Effector CD8-positive, alpha-beta T cell (primary cell): ENCODE data around the gene NDUFB11.

ENCODE experiments used
- DNase-seq: peaks from one replicate; lab custom pipeline; 2025; lab: John Stamatoyannopoulos, UW

Gene NDUFB11

GRCh38 chrX:47174846-47175587, 30.5 kb upstream of the NDUFB11 start:
- DNase-seq = no peak

GRCh38 chrX:47174376-47174775, 29.9 kb upstream of the NDUFB11 start:
- no peak for DNase-seq

- no peak for DNase-seq
Observed at GRCh38 chrX:47172971-47173792, 28.7 kb upstream of the NDUFB11 start.

- no peak for DNase-seq
Observed at GRCh38 chrX:47172549-47172948, 28.0 kb upstream of the NDUFB11 start.

GRCh38 chrX:47171996-47172395, 27.5 kb upstream of the NDUFB11 start:
- DNase-seq = no peak

GRCh38 chrX:47170861-47171692, 26.6 kb upstream of the NDUFB11 start:
- DNase-seq = no peak

- DNase-seq = no peak
Observed at GRCh38 chrX:47169726-47170515, 25.4 kb upstream of the NDUFB11 start.

GRCh38 chrX:47169273-47169672, 24.8 kb upstream of the NDUFB11 start:
- no peak for DNase-seq

- DNase-seq = no peak
Observed at GRCh38 chrX:47168495-47169073, 24.1 kb upstream of the NDUFB11 start.

- no peak for DNase-seq
Observed at GRCh38 chrX:47166126-47166525, 21.6 kb upstream of the NDUFB11 start.

GRCh38 chrX:47164420-47164819, 19.9 kb upstream of the NDUFB11 start:
- DNase-seq = no peak

GRCh38 chrX:47162927-47163583, 18.6 kb upstream of the NDUFB11 start:
- no peak for DNase-seq

- no peak for DNase-seq
Observed at GRCh38 chrX:47160781-47161180, 16.3 kb upstream of the NDUFB11 start.

- DNase-seq = no peak
Observed at GRCh38 chrX:47158781-47159180, 14.3 kb upstream of the NDUFB11 start.

GRCh38 chrX:47158131-47158530, 13.6 kb upstream of the NDUFB11 start:
- no peak for DNase-seq

GRCh38 chrX:47156611-47157520, 12.4 kb upstream of the NDUFB11 start:
- no peak for DNase-seq

GRCh38 chrX:47151435-47151834, 6.9 kb upstream of the NDUFB11 start:
- no peak for DNase-seq

GRCh38 chrX:47148946-47149345, 4.4 kb upstream of the NDUFB11 start:
- DNase-seq = no peak
